OCI-LY1 (cell line): ENCODE data around the gene PRR9.

Experiments
- H2AFZ ChIP-seq: fragments of 200-600 bp; sonication (generic), shearing (Covaris generic); 2 replicates; pipeline ENCODE4 v1.6.0; 2014; ENCODE audit warnings: antibody characterized with exemption, mild to moderate bottlenecking, low read length
- H3F3A ChIP-seq: fragments of 200-600 bp; sonication (generic), shearing (Covaris generic); 2 replicates; pipeline ENCODE4 v1.6.0; 2014; ENCODE audit warnings: mild to moderate bottlenecking, antibody characterized with exemption, low read length, moderate library complexity; ENCODE audit not compliant: insufficient read depth
- H3K27ac ChIP-seq: fragments of 200-600 bp; sonication (generic); 2 replicates; pipeline ENCODE4 v1.5.1; 2014; ENCODE audit warnings: low read length, mixed run types, mild to moderate bottlenecking, low read depth; ENCODE audit not compliant: poor library complexity, severe bottlenecking
- H3K27me3 ChIP-seq: fragments of 200-600 bp; sonication (generic); 2 replicates; pipeline ENCODE4 v1.6.0; 2014; ENCODE audit warnings: antibody characterized with exemption, mild to moderate bottlenecking, low read length, moderate library complexity; ENCODE audit not compliant: insufficient read depth
- H3K36me3 ChIP-seq: fragments of 200-600 bp; sonication (generic); 2 replicates; pipeline ENCODE4 v1.6.1; 2014; ENCODE audit warnings: mild to moderate bottlenecking, antibody characterized with exemption, low read length, moderate library complexity, mixed read lengths; ENCODE audit not compliant: insufficient read depth
- H3K4me1 ChIP-seq: fragments of 200-600 bp; sonication (generic); 2 replicates; pipeline ENCODE4 v1.5.1; 2014; ENCODE audit warnings: mild to moderate bottlenecking, low read length, moderate library complexity; ENCODE audit not compliant: insufficient read depth, severe bottlenecking
- H3K4me2 ChIP-seq: fragments of 200-600 bp; sonication (generic), shearing (Covaris generic); 2 replicates; pipeline ENCODE4 v1.6.1; 2014; ENCODE audit warnings: low read length
- H3K4me3 ChIP-seq: fragments of 200-600 bp; sonication (generic); 2 replicates; pipeline ENCODE4 v1.5.1; 2014; ENCODE audit warnings: low read length, low read depth, mild to moderate bottlenecking, mixed read lengths; ENCODE audit not compliant: poor library complexity, severe bottlenecking
- H3K79me2 ChIP-seq: fragments of 200-600 bp; shearing (Covaris generic); 2 replicates; pipeline ENCODE4 v1.6.1; 2016; ENCODE audit warnings: mixed run types, low read length, mixed read lengths; ENCODE audit not compliant: insufficient read depth
- H3K9ac ChIP-seq: fragments of 200-600 bp; sonication (generic), shearing (Covaris generic); 2 replicates; pipeline ENCODE4 v1.6.1; 2014; ENCODE audit warnings: mild to moderate bottlenecking, low read length, mixed read lengths
- H3K9me2 ChIP-seq: fragments of 200-600 bp; sonication (generic), shearing (Covaris generic); 2 replicates; pipeline ENCODE4 v1.6.1; 2014; ENCODE audit warnings: low read depth, mild to moderate bottlenecking, low read length, mixed read lengths
- H3K9me3 ChIP-seq: fragments of 200-600 bp; shearing (Covaris generic); 2 replicates; pipeline ENCODE4 v1.6.1; 2014; ENCODE audit warnings: low read length, mixed read lengths
- H4K20me1 ChIP-seq: fragments of 200-600 bp; sonication (generic), shearing (Covaris generic); 2 replicates; pipeline ENCODE4 v1.6.0; 2016; ENCODE audit warnings: mild to moderate bottlenecking, low read length; ENCODE audit not compliant: insufficient read depth
- CTCF ChIP-seq: fragments of 200-600 bp; sonication (generic), shearing (Covaris generic); IDR thresholded peaks from 2 replicates; pipeline ENCODE4 v1.5.1; 2017; ENCODE audit warnings: mild to moderate bottlenecking, antibody characterized with exemption, low read length, moderate library complexity, mixed read lengths
- EZH2 ChIP-seq: fragments of 200-600 bp; sonication (generic), shearing (Covaris generic); IDR thresholded peaks from 2 replicates; pipeline ENCODE4 v1.8.0; 2017; ENCODE audit warnings: borderline replicate concordance, mixed run types, mild to moderate bottlenecking, antibody characterized with exemption, low read length, moderate library complexity, mixed read lengths

The PRR9 gene

GRCh38 chr1:153246018-153246417 is 28.6 kb downstream of the PRR9 start:
- Histone ChIP-seq H3K36me3 (no peaks in the 10 kb centered on the region), H3K4me2 (no peak overlapping the region), H3K79me2 (no peaks in the 10 kb centered on the region), H2AFZ (no peak overlapping the region), H3K9me3 (no peaks in the 10 kb centered on the region), H3K27ac (no peak overlapping the region), H3K9ac (no peak overlapping the region), H3K27me3 (no peaks in the 10 kb centered on the region), H4K20me1 (no peaks in the 10 kb centered on the region), H3K9me2 (no peaks in the 10 kb centered on the region), H3K4me3 (no peak overlapping the region), H3F3A (no peaks in the 10 kb centered on the region), H3K4me1 (no peaks in the 10 kb centered on the region)
- TF ChIP-seq EZH2 = no peak
- TF ChIP-seq CTCF = no peak

DNA sequence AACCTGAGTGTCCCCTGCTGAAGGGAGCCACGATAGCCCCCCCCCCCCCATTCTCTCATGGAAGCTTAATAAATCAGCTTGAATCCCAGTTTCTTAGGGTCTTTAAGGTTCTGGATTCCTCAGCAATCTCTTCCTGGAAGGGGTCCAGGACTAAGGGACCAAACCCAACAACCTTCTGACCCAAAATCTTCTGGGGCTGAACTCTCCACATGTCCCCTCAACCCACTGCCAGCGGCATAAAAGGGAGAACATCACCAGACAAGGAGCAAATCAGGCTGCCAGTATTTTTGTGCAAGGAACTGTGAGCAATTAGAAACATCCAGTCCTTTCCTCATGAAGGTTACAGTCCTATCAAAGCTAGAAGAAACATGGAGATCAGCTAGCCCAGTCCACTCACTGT is 29.4 kb downstream of the PRR9 start:
- H3K4me3 ChIP-seq = no peak overlapping the region
- H4K20me1 ChIP-seq = no peaks in the 10 kb centered on the region
- no peaks in the 10 kb centered on the region for H3K79me2 ChIP-seq
- H3K9me2 ChIP-seq = no peaks in the 10 kb centered on the region
- H3K4me2 ChIP-seq = no peak overlapping the region
- no peak overlapping the region for H3K27ac ChIP-seq
- no peaks in the 10 kb centered on the region for H3K36me3 ChIP-seq
- no peak overlapping the region for H2AFZ ChIP-seq
- H3K27me3 ChIP-seq = no peaks in the 10 kb centered on the region
- TF ChIP-seq EZH2 (no peak), CTCF (no peak)
- no peaks in the 10 kb centered on the region for H3K4me1 ChIP-seq
- H3F3A ChIP-seq = no peaks in the 10 kb centered on the region
- no peak overlapping the region for H3K9ac ChIP-seq
- no peaks in the 10 kb centered on the region for H3K9me3 ChIP-seq

GRCh38 chr1:153248176-153248879 is 30.9 kb downstream of the PRR9 start:
- no peaks in the 10 kb centered on the region for H3K79me2 ChIP-seq
- no peak overlapping the region for H3K27ac ChIP-seq
- H3K27me3 ChIP-seq = no peaks in the 10 kb centered on the region
- no peak overlapping the region for H3K4me3 ChIP-seq
- H3K36me3 ChIP-seq = no peaks in the 10 kb centered on the region
- H3K9me2 ChIP-seq = no peaks in the 10 kb centered on the region
- H3K9me3 ChIP-seq = no peaks in the 10 kb centered on the region
- no peak overlapping the region for H2AFZ ChIP-seq
- H3K9ac ChIP-seq = no peak overlapping the region
- no peak for TF ChIP-seq CTCF
- no peak for TF ChIP-seq EZH2
- H4K20me1 ChIP-seq = no peaks in the 10 kb centered on the region
- no peak overlapping the region for H3K4me2 ChIP-seq
- H3F3A ChIP-seq = no peaks in the 10 kb centered on the region
- no peaks in the 10 kb centered on the region for H3K4me1 ChIP-seq
